Mesothelial cell of epicardium (in vitro differentiated cells): ENCODE results near the gene IQCN. TPM values are rescaled to one million over a fixed set of nuclear protein-coding genes. Genes with fewer than 3 reads are reported as not detected.
A peak's percentile ranks its signal among the peaks of the same experiment; 100 is the strongest.

ENCODE experiments used
- DNase-seq, 2 experiments: peaks; one replicate each; pipeline ENCODE4 v3.0.0; 2021; ENCODE audit warnings: low spot score in 2 of 2; ENCODE audit not compliant: unreplicated experiment in 2 of 2
- H3K27ac Mint-ChIP-seq: 2 replicates; pipeline ENCODE4 v1.8.0; 2021; ENCODE audit warnings: mixed read lengths
- H3K27me3 Mint-ChIP-seq: 2 replicates; pipeline ENCODE4 v1.8.0; 2021; ENCODE audit warnings: low read depth, mixed read lengths
- H3K36me3 Mint-ChIP-seq: 2 replicates; pipeline ENCODE4 v1.8.0; 2021; ENCODE audit warnings: mixed read lengths
- H3K4me1 Mint-ChIP-seq: 2 replicates; pipeline ENCODE4 v1.8.0; 2021; ENCODE audit warnings: mixed read lengths
- H3K4me3 Mint-ChIP-seq: 2 replicates; pipeline ENCODE4 v1.8.0; 2021; ENCODE audit warnings: mild to moderate bottlenecking, moderate library complexity, mixed read lengths
- H3K9me3 Mint-ChIP-seq: 2 replicates; pipeline ENCODE4 v1.8.0; 2021; ENCODE audit warnings: mixed read lengths
- CTCF ChIP-seq: fragments of 200-600 bp; sonication (generic); IDR thresholded peaks from one replicate; pipeline ENCODE4 v1.5.0; 2021; ENCODE audit warnings: antibody characterized with exemption; ENCODE audit not compliant: unreplicated experiment
- total RNA-seq: library from RNA; stranded (reverse); gene quantifications from 3 replicates; pipeline ENCODE4 v1.2.1, GENCODE V29; 2021

IQCN gene
- total RNA-seq, 1 donor from 2014 or later, result 17.1 TPM

GRCh38 chr19:18319591-18320135 lies 45.4 kb upstream of the IQCN start:
- DNase-seq, result no peak
- no peak overlapping the region for H3K4me3 Mint-ChIP-seq
- no peaks in the 10 kb centered on the region for H3K36me3 Mint-ChIP-seq
- TF ChIP-seq CTCF, result no peak
- peak overlapping the region; percentile 99 for H3K27ac Mint-ChIP-seq
- no peaks in the 10 kb centered on the region for H3K27me3 Mint-ChIP-seq
- no peaks in the 10 kb centered on the region for H3K9me3 Mint-ChIP-seq
- H3K4me1 Mint-ChIP-seq, result peaks cover 47% of the 10 kb centered on the region

DNA sequence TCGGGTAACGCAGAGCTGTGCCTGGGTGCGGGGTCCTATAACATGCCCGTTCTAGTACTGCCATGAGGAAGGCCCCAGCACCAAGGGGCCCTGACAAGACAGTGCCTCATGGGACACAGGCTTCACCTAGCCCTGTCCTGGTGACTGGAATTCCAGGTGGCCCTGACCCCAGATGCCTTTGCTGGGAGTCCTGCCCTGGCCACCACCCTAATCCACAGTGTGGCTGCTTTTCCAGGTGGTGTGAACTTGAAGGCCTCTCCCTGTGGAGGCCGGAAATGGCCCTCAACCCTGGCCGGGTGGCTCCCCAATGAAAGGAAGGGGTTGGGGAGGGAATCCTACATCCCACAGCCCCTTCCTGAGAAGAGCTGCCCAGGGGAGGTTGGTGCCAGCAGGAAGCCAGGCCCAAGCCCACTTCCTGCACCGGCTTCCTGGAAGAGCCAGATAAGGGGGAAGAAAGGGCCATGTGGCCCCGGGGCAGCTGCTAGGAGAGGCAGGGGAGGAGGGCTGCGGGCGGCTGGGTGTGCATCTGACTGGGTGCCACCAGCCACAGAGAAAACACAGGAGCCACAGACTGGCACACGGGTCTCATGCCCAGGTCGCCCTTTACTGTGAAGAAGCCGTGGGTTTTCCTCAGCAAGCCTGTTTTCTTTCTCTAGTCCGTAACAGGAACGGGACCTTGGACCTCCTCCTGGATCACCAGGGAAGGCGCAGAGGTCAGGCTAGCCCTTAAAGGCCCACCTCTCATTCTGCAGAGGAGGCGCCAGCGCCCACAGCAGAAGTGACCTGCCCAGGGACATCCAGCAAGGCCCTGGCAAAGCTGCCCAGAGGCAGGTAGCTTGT lies 43.9 kb upstream of the IQCN start:
- no peak for DNase-seq
- H3K27me3 Mint-ChIP-seq, result no peaks in the 10 kb centered on the region
- no peak for TF ChIP-seq CTCF
- peaks cover 38% of the 10 kb centered on the region for H3K4me1 Mint-ChIP-seq
- H3K36me3 Mint-ChIP-seq, result peaks cover 3% of the 10 kb centered on the region
- no peaks in the 10 kb centered on the region for H3K9me3 Mint-ChIP-seq
- H3K27ac Mint-ChIP-seq, result peak overlapping the region; percentile 90
- no peak overlapping the region for H3K4me3 Mint-ChIP-seq

- Mint-ChIP-seq H3K27ac (no peak overlapping the region), H3K4me1 (peaks cover 6% of the 10 kb centered on the region), H3K27me3 (no peaks in the 10 kb centered on the region), H3K36me3 (peaks cover 7% of the 10 kb centered on the region), H3K4me3 (no peak overlapping the region), H3K9me3 (no peaks in the 10 kb centered on the region)
- no peak for TF ChIP-seq CTCF
- DNase-seq, result no peak
Measured at GRCh38 chr19:18313398-18313797, 39.1 kb upstream of the IQCN start.

DNA sequence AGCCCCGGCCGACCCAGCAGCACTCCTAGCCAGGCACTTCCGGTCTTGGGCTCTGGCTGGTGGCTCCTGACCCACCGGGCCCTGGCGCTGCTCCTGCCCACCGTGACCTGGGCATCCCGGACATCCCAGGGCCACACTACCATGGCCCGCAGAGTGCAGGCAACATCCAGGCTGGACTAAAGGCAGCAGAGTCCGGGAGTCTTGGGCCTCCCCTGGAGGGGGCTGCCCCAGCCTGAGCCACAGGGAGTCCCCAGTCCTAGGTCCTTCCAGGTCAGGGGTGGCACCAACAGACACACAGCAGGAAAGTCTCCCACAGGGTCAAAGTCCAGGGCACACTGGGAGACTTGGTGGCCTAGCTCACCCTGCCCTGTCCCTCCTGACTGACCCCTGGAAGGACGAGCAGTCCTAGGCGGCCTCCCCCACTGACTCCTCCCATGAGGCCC lies 37.9 kb upstream of the IQCN start:
- no peaks in the 10 kb centered on the region for H3K9me3 Mint-ChIP-seq
- no peak for DNase-seq
- no peaks in the 10 kb centered on the region for H3K27me3 Mint-ChIP-seq
- H3K27ac Mint-ChIP-seq, result no peak overlapping the region
- peaks cover 12% of the 10 kb centered on the region for H3K36me3 Mint-ChIP-seq
- H3K4me1 Mint-ChIP-seq, result no peaks in the 10 kb centered on the region
- TF ChIP-seq CTCF, result no peak
- no peak overlapping the region for H3K4me3 Mint-ChIP-seq

- H3K27ac Mint-ChIP-seq, result no peak overlapping the region
- H3K9me3 Mint-ChIP-seq, result no peaks in the 10 kb centered on the region
- TF ChIP-seq CTCF, result no peak
- H3K27me3 Mint-ChIP-seq, result no peaks in the 10 kb centered on the region
- peaks cover 2% of the 10 kb centered on the region for H3K4me1 Mint-ChIP-seq
- no peak overlapping the region for H3K4me3 Mint-ChIP-seq
- no peak for DNase-seq
- H3K36me3 Mint-ChIP-seq, result peaks cover 14% of the 10 kb centered on the region
Measured at GRCh38 chr19:18311502-18312091, 37.3 kb upstream of the IQCN start.
